HCT116 (cell line): ENCODE measurements around the gene RASL10B.

Source experiments
- CBX3 ChIP-seq: IDR thresholded peaks from 2 replicates; pipeline ENCODE4 v1.6.1; 2012; ENCODE audit warnings: low read depth
- TCF7L2 ChIP-seq: IDR thresholded peaks from 2 replicates; pipeline ENCODE4 v1.7.0; 2011; ENCODE audit warnings: borderline replicate concordance, inconsistent platforms; ENCODE audit not compliant: insufficient read depth, insufficient read length; ENCODE audit errors: extremely low read depth
- ZNF274 ChIP-seq: fragments of 200-500 bp; sonication (Bioruptor generic); IDR thresholded peaks from 2 replicates; pipeline ENCODE4 v1.6.1; 2014; ENCODE audit warnings: mild to moderate bottlenecking, low read depth, low read length, inconsistent platforms

GRCh38 chr17:35734396-35734795, 3.0 kb downstream of the RASL10B start:
- TF ChIP-seq ZNF274 = no peak
- no peak for TF ChIP-seq CBX3
- no peak for TF ChIP-seq TCF7L2
